Lower leg skin (tissue), 3 donors: ENCODE results near the gene QRSL1.

Experiments used
- CTCF ChIP-seq, 3 donors: fragments of 450-650 bp; IDR thresholded peaks; one replicate each; pipeline ENCODE4 v1.5.1; 2016; ENCODE audit warnings: antibody characterized with exemption in 3 of 3, mild to moderate bottlenecking in 3 of 3, moderate library complexity in 2 of 3
- POLR2A ChIP-seq, 2 donors: fragments of 450-650 bp; IDR thresholded peaks; one replicate each; pipeline ENCODE4 v1.6.1; 2016 to 2017; ENCODE audit warnings: antibody characterized with exemption in 2 of 2, mild to moderate bottlenecking in 1 of 2, moderate library complexity in 1 of 2

GRCh38 chr6:106626485-106626884, 2.9 kb upstream of the QRSL1 start:
- TF ChIP-seq CTCF (IDR thresholded peaks at IDR 0.05) (no peak), POLR2A (IDR thresholded peaks at IDR 0.05) (no peak)
